Thoracic aorta (tissue), 2 donors: ENCODE data around the gene CZIB. TPM values are rescaled to one million over a fixed set of nuclear protein-coding genes. Genes with fewer than 3 reads are reported as not detected.

Experiments used
- ATAC-seq: fragments of 150-250 bp; one replicate; pipeline ENCODE4 v1.8.0; 2017; ENCODE audit warnings: low read depth; ENCODE audit not compliant: insufficient number of reproducible peaks, low FRiP score
- DNase-seq: peaks from one replicate; pipeline ENCODE4 v3.0.0-alpha.2; 2020; ENCODE audit warnings: low spot score
- H3K27ac ChIP-seq, 2 donors: fragments of 200-600 bp; sonication (generic); 1 replicate in 1 of 2; 2 replicates in 1 of 2; pipeline ENCODE4 v1.5.1; 2016; ENCODE audit warnings: mild to moderate bottlenecking in 2 of 2, moderate library complexity in 2 of 2
- H3K27me3 ChIP-seq: fragments of 200-600 bp; sonication (generic); replicated peaks from 2 replicates; pipeline ENCODE4 v1.6.0; 2016; ENCODE audit warnings: mild to moderate bottlenecking; ENCODE audit not compliant: insufficient read depth
- H3K36me3 ChIP-seq: fragments of 200-600 bp; sonication (generic); one replicate; pipeline ENCODE4 v1.5.1; 2016
- H3K4me1 ChIP-seq, 2 donors: fragments of 200-600 bp; sonication (generic); 1 replicate in 1 of 2; 2 replicates in 1 of 2; pipeline versions ENCODE4 v1.5.1 to v1.6.0; 2016; ENCODE audit warnings: low read depth in 2 of 2, mild to moderate bottlenecking in 1 of 2; ENCODE audit not compliant: control insufficient read depth in 1 of 2
- H3K4me3 ChIP-seq: fragments of 200-600 bp; sonication (generic); 2 replicates; pipeline ENCODE4 v1.5.1; 2016; ENCODE audit warnings: mild to moderate bottlenecking
- H3K9me3 ChIP-seq: fragments of 200-600 bp; sonication (generic); 2 replicates; pipeline ENCODE4 v1.5.1; 2016
- total RNA-seq, 2 donors: library from RNA; depleted of rRNA; stranded (reverse); fragments of >200 nt; gene quantifications; one replicate each; pipeline versions ENCODE4 v1.1.0 to v1.2.3, GENCODE V29; 2016
- TF ChIP-seq, protein P1 (sequence below): fragments of 200-600 bp; sonication (generic); IDR thresholded peaks from one replicate; pipeline ENCODE4 v1.5.1; 2019; ENCODE audit warnings: antibody characterized with exemption

CZIB gene
- total RNA-seq, 2 donors from 2014 or later = 46.4 to 49.6 TPM

DNA sequence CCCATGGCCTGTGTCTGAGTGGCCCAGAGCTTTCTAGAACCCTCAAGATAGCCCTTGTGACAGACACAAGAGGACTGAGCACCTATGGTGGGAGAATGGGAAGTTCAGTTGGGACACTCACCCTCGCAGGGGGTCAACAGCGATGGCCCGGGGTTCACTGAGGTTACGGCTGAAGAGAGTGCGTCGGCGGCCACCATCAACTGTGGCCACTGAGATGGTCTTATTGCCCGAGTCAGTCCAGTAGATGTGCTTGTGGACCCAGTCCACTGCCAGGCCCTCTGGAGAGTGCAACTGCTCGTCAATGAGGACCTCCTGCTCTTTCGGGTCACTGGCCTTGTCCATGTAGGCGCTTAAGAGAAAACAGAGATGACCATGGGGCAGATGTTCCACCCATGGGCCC lies 43.6 kb upstream of the CZIB start:
- Histone ChIP-seq H3K9me3 (no peaks in the 10 kb centered on the region), H3K27me3 (no peaks in the 10 kb centered on the region), H3K4me1 (no peaks in the 10 kb centered on the region), H3K27ac (no peak overlapping the region), H3K4me3 (no peak overlapping the region), H3K36me3 (peaks cover 3% of the 10 kb centered on the region)
- no peak for ATAC-seq
- TF ChIP-seq, protein P1, sequence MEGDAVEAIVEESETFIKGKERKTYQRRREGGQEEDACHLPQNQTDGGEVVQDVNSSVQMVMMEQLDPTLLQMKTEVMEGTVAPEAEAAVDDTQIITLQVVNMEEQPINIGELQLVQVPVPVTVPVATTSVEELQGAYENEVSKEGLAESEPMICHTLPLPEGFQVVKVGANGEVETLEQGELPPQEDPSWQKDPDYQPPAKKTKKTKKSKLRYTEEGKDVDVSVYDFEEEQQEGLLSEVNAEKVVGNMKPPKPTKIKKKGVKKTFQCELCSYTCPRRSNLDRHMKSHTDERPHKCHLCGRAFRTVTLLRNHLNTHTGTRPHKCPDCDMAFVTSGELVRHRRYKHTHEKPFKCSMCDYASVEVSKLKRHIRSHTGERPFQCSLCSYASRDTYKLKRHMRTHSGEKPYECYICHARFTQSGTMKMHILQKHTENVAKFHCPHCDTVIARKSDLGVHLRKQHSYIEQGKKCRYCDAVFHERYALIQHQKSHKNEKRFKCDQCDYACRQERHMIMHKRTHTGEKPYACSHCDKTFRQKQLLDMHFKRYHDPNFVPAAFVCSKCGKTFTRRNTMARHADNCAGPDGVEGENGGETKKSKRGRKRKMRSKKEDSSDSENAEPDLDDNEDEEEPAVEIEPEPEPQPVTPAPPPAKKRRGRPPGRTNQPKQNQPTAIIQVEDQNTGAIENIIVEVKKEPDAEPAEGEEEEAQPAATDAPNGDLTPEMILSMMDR = no peak
- no peak for DNase-seq

GRCh38 chr1:53262000-53262399 lies 41.6 kb upstream of the CZIB start:
- H3K36me3 ChIP-seq = no peaks in the 10 kb centered on the region
- no peaks in the 10 kb centered on the region for H3K9me3 ChIP-seq
- DNase-seq = no peak
- no peak overlapping the region for H3K27ac ChIP-seq
- no peaks in the 10 kb centered on the region for H3K4me1 ChIP-seq
- TF ChIP-seq, protein P1 = no peak
- H3K4me3 ChIP-seq = no peak overlapping the region
- no peaks in the 10 kb centered on the region for H3K27me3 ChIP-seq
- no peak for ATAC-seq

- Histone ChIP-seq H3K4me1 (no peaks in the 10 kb centered on the region), H3K27me3 (no peaks in the 10 kb centered on the region), H3K27ac (no peak overlapping the region), H3K4me3 (no peak overlapping the region), H3K36me3 (no peaks in the 10 kb centered on the region), H3K9me3 (no peaks in the 10 kb centered on the region)
- no peak for ATAC-seq
- TF ChIP-seq, protein P1 = no peak
- DNase-seq = no peak
Measured at GRCh38 chr1:53260631-53261247, 40.3 kb upstream of the CZIB start.

DNA sequence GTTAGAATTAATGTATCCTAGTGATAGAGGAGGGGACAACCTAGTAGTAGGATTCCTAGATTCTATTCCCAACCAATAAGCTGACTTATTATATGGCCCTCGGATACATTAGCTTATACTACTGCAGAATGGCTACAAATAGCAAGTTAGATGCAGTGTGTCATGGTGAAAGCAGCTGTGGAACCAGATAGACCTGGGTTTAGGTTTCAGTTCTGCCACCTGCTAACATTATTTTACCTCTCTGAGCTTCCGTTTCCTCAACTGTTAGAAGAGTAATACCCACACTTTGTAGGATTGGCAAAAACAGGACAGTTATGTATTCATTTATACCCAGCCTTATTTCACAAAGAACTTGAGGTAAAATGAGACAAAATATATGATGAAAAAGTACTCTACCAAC lies 39.5 kb upstream of the CZIB start:
- no peak overlapping the region for H3K4me3 ChIP-seq
- DNase-seq (no peak), ATAC-seq (no peak)
- no peak overlapping the region for H3K27ac ChIP-seq
- TF ChIP-seq, protein P1 = no peak
- no peaks in the 10 kb centered on the region for H3K4me1 ChIP-seq
- no peaks in the 10 kb centered on the region for H3K9me3 ChIP-seq
- no peaks in the 10 kb centered on the region for H3K27me3 ChIP-seq
- no peaks in the 10 kb centered on the region for H3K36me3 ChIP-seq

- H3K36me3 ChIP-seq = no peaks in the 10 kb centered on the region
- H3K4me1 ChIP-seq = no peaks in the 10 kb centered on the region
- no peak overlapping the region for H3K27ac ChIP-seq
- ATAC-seq (no peak), DNase-seq (no peak)
- no peak overlapping the region for H3K4me3 ChIP-seq
- no peaks in the 10 kb centered on the region for H3K27me3 ChIP-seq
- no peaks in the 10 kb centered on the region for H3K9me3 ChIP-seq
- TF ChIP-seq, protein P1 = no peak
Measured at GRCh38 chr1:53258216-53258615, 37.8 kb upstream of the CZIB start.
